CD14-positive monocyte (primary cell): ENCODE data around the gene ZBTB39. TPM values are rescaled to one million over a fixed set of nuclear protein-coding genes. Genes with fewer than 3 reads are reported as not detected.

ENCODE experiments used
- DNase-seq, 3 donors: peaks; one replicate each; pipeline ENCODE4 v3.0.0-alpha.2; 2011 to 2022
- H2AFZ ChIP-seq: 2 replicates; pipeline ENCODE4 v1.6.0; 2012; ENCODE audit warnings: mild to moderate bottlenecking, low read depth, low read length, inconsistent platforms; ENCODE audit not compliant: insufficient read depth, poor library complexity, severe bottlenecking
- H3K27ac ChIP-seq, 2 donors: 1 replicate in 1 of 2; 2 replicates in 1 of 2; pipeline ENCODE4 v1.5.1; 2012 to 2013; ENCODE audit warnings: low read length in 2 of 2, control low read depth in 1 of 2, inconsistent platforms in 1 of 2, low read depth in 1 of 2, mild to moderate bottlenecking in 1 of 2
- H3K27me3 ChIP-seq, 2 donors: one replicate each; pipeline versions ENCODE4 v1.6.0 to v1.6.1; 2011 to 2013; ENCODE audit warnings: low read length in 2 of 2; ENCODE audit not compliant: control insufficient read depth in 2 of 2, insufficient read depth in 2 of 2
- H3K36me3 ChIP-seq, 2 donors: replicated peaks in 1 of 2; 1 replicate in 1 of 2; 2 replicates in 1 of 2; pipeline versions ENCODE4 v1.5.1 to v1.6.1; 2012 to 2013; ENCODE audit warnings: low read length in 2 of 2, control low read depth in 1 of 2, inconsistent platforms in 1 of 2, mild to moderate bottlenecking in 1 of 2; ENCODE audit not compliant: insufficient read depth in 2 of 2, control insufficient read depth in 1 of 2
- H3K4me1 ChIP-seq, 2 donors: 1 replicate in 1 of 2; 2 replicates in 1 of 2; pipeline versions ENCODE4 v1.5.1 to v1.6.1; 2012 to 2013; ENCODE audit warnings: low read length in 2 of 2, control low read depth in 1 of 2, inconsistent platforms in 1 of 2, mild to moderate bottlenecking in 1 of 2, moderate library complexity in 1 of 2; ENCODE audit not compliant: insufficient read depth in 2 of 2, control insufficient read depth in 1 of 2
- H3K4me2 ChIP-seq: replicated peaks from 2 replicates; pipeline ENCODE3; 2012; ENCODE audit warnings: low read length, moderate library complexity, mild to moderate bottlenecking; ENCODE audit not compliant: poor library complexity, severe bottlenecking; ENCODE audit errors: extremely low read depth
- H3K4me3 ChIP-seq, 3 experiments: fragments of 200-600 bp in 1 of 3; sonication (generic) in 1 of 3; replicated peaks in 1 of 3; 1 replicate in 2 of 3; 2 replicates in 1 of 3; pipeline ENCODE4 v1.5.1; 2011 to 2013; ENCODE audit warnings: low read length in 3 of 3, mild to moderate bottlenecking in 3 of 3, control low read depth in 2 of 3, low read depth in 2 of 3, inconsistent platforms in 1 of 3, moderate library complexity in 1 of 3
- H3K79me2 ChIP-seq: 2 replicates; pipeline ENCODE4 v1.6.0; 2012; ENCODE audit warnings: mild to moderate bottlenecking, control low read depth, inconsistent platforms, low read length, moderate library complexity; ENCODE audit not compliant: insufficient read depth
- H3K9ac ChIP-seq: 2 replicates; pipeline ENCODE4 v1.6.0; 2017; ENCODE audit warnings: low read length, mild to moderate bottlenecking; ENCODE audit not compliant: insufficient read depth, poor library complexity, severe bottlenecking
- H3K9me3 ChIP-seq, 2 donors: replicated peaks in 1 of 2; 1 replicate in 1 of 2; 2 replicates in 1 of 2; pipeline versions ENCODE4 v1.5.1 to v1.6.1; 2012 to 2013; ENCODE audit warnings: low read length in 2 of 2, control low read depth in 1 of 2; ENCODE audit not compliant: control insufficient read depth in 1 of 2, insufficient read depth in 1 of 2
- H4K20me1 ChIP-seq: 2 replicates; pipeline ENCODE4 v1.6.0; 2012; ENCODE audit warnings: mild to moderate bottlenecking, low read length, control low read depth, moderate library complexity; ENCODE audit not compliant: insufficient read depth
- H3K27ac Mint-ChIP-seq, 7 donors: one replicate each; pipeline ENCODE4 v1.8.0; 2020; ENCODE audit warnings: mild to moderate bottlenecking in 7 of 7, mixed read lengths in 7 of 7, moderate library complexity in 6 of 7, inconsistent platforms in 2 of 7
- H3K27me3 Mint-ChIP-seq, 3 donors: one replicate each; pipeline ENCODE4 v1.8.0; 2021 to 2022; ENCODE audit warnings: low read depth in 3 of 3, mild to moderate bottlenecking in 3 of 3, mixed read lengths in 3 of 3, moderate library complexity in 3 of 3, inconsistent platforms in 1 of 3
- H3K36me3 Mint-ChIP-seq, 2 donors: one replicate each; pipeline ENCODE4 v1.8.0; 2020; ENCODE audit warnings: mixed read lengths in 2 of 2, inconsistent platforms in 1 of 2, mild to moderate bottlenecking in 1 of 2
- H3K4me1 Mint-ChIP-seq: one replicate; pipeline ENCODE4 v1.8.0; 2020; ENCODE audit warnings: mild to moderate bottlenecking, mixed read lengths
- H3K4me3 Mint-ChIP-seq, 2 donors: one replicate each; pipeline ENCODE4 v1.8.0; 2020; ENCODE audit warnings: mild to moderate bottlenecking in 2 of 2, mixed read lengths in 2 of 2, moderate library complexity in 1 of 2
- H3K9me3 Mint-ChIP-seq, 7 donors: one replicate each; pipeline ENCODE4 v1.8.0; 2020 to 2022; ENCODE audit warnings: mixed read lengths in 7 of 7, mild to moderate bottlenecking in 6 of 7, moderate library complexity in 6 of 7, inconsistent platforms in 2 of 7
- CTCF ChIP-seq: fragments of 200-600 bp; IDR thresholded peaks from one replicate; pipeline ENCODE4 v1.8.0; 2022; ENCODE audit warnings: antibody characterized with exemption, mild to moderate bottlenecking
- whole genome bisulfite sequencing: methylation state at CpG from one replicate; pipeline ENCODE4 v1.1.5; 2013; ENCODE audit warnings: missing lambda C conversion rate; ENCODE audit not compliant: insufficient coverage; 5-methylcytosine and 5-hydroxymethylcytosine counted together
- intact Hi-C, 2 donors: fragments of 100-400 bp; cut with micrococcal nuclease; formaldehyde crosslinking; loops; one replicate each; pipeline versions ENCODE4 v1.15.0 to v1.15.1; 2023
- polyA plus RNA-seq, 3 donors: library from polyadenylated mRNA; depleted of rRNA in 1 of 3; unstranded in 2 of 3; stranded (reverse) in 1 of 3; fragments of 300-500 nt in 2 of 3; fragments of >200 nt in 1 of 3; fragmentation: Illumina TruSeq in 2 of 3; gene quantifications; 1 replicate in 2 of 3; 2 replicates in 1 of 3; pipeline ENCODE4 v1.2.3, GENCODE V29; 2012 to 2021

ZBTB39 gene
- polyA plus RNA-seq, 3 donors, result 0.65 to 3.7 (median 1.2) TPM

- Histone ChIP-seq H3K9ac (no peak overlapping the region), H3K4me1 (peaks cover 55% of the 10 kb centered on the region in 2 donors), H2AFZ (peak overlapping the region; percentile 20), H3K4me3 (peak overlapping the region in 1 of 3 experiments; percentile 69), H4K20me1 (no peaks in the 10 kb centered on the region), H3K27ac (peak overlapping the region; percentile 85), H3K27me3 (no peaks in the 10 kb centered on the region), H3K4me2 (peak overlapping the region; percentile 18), H3K9me3 (no peaks in the 10 kb centered on the region), H3K36me3 (no peaks in the 10 kb centered on the region), H3K79me2 (no peaks in the 10 kb centered on the region)
- Mint-ChIP-seq H3K9me3 (peaks cover 0 to 1% (median 0%) of the 10 kb centered on the region in 7 donors), H3K4me1 (peaks cover 60% of the 10 kb centered on the region), H3K27ac (peak overlapping the region in 4 of 7 donors; percentile 12 to 94 (median 76)), H3K27me3 (peaks cover 2 to 9% (median 6%) of the 10 kb centered on the region in 3 donors), H3K4me3 (peak overlapping the region in 1 of 2 donors; percentile 60), H3K36me3 (no peaks in the 10 kb centered on the region)
- TF ChIP-seq CTCF, result no peak
- intact Hi-C loops, result no loop called here
- peak in 1 of 3 donors; percentile 45 for DNase-seq
- no CpG with 5 or more reads among the region's 1 CpG for WGBS
Observed at GRCh38 chr12:57048423-57049118, 42.2 kb upstream of the ZBTB39 start.

- no peak for DNase-seq
- Histone ChIP-seq H2AFZ (peak overlapping the region; percentile 56), H3K79me2 (no peaks in the 10 kb centered on the region), H4K20me1 (no peaks in the 10 kb centered on the region), H3K9ac (peak overlapping the region; percentile 17), H3K27ac (peak overlapping the region; percentile 85), H3K4me1 (peaks cover 55% of the 10 kb centered on the region in 2 donors), H3K27me3 (no peaks in the 10 kb centered on the region), H3K9me3 (no peaks in the 10 kb centered on the region), H3K36me3 (no peaks in the 10 kb centered on the region), H3K4me2 (peak overlapping the region; percentile 75), H3K4me3 (peak overlapping the region in 1 of 3 experiments; percentile 69)
- TF ChIP-seq CTCF, result no peak
- peak overlapping the region in 1 of 2 donors; percentile 85 for H3K4me3 Mint-ChIP-seq
- WGBS, result 80% methylated on average over 1 of the region's 1 CpG
- peaks cover 60% of the 10 kb centered on the region for H3K4me1 Mint-ChIP-seq
- peak overlapping the region; percentile 89 to 98 (median 94) for H3K27ac Mint-ChIP-seq
- peaks cover 3 to 9% (median 7%) of the 10 kb centered on the region in 3 donors for H3K27me3 Mint-ChIP-seq
- intact Hi-C loops, result no loop called here
- H3K9me3 Mint-ChIP-seq, result no peaks in the 10 kb centered on the region
- H3K36me3 Mint-ChIP-seq, result no peaks in the 10 kb centered on the region
Observed at GRCh38 chr12:57047981-57048380, 41.6 kb upstream of the ZBTB39 start.
